SH-SY5Y (cell line): ENCODE data around the gene ARMCX5.

ENCODE experiments used
- GATA2 ChIP-seq: IDR thresholded peaks from 2 replicates; pipeline ENCODE4 v1.6.1; 2011; ENCODE audit warnings: mild to moderate bottlenecking, low read depth, low read length
- GATA3 ChIP-seq: IDR thresholded peaks from 2 replicates; pipeline ENCODE4 v1.6.1; 2011; ENCODE audit warnings: low read depth, mild to moderate bottlenecking, low read length, moderate library complexity

DNA sequence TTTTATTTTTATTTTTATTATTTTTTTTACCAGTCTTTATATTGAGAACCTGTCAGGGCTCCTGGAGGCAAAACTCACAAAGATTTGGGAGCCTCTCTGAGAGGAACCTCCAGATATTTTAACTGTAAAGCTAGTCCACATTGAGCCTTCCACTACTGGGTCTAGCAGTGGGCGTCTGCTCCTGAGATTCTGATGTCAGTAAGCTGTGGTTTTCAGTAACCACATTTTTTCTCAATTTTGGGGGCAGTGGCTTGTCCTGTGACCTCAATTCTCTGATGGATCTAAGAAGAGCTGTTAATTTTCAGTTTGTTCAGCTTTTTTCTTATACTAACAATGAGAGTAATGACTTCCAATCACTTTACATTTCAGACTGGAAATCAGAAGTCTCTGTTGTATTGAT is 28.3 kb downstream of the ARMCX5 start:
- TF ChIP-seq GATA3 (no peak), GATA2 (no peak)
